ENCODE results near the gene KCNN3.

The KCNN3 gene

GRCh38 chr1:154859151-154859785, 10.8 kb downstream of the KCNN3 start:
- no peak for DNase-seq

GRCh38 chr1:154857441-154858215, 12.5 kb downstream of the KCNN3 start:
- DNase-seq = no peak

- no peak for DNase-seq
Measured at GRCh38 chr1:154857022-154857421, 13.1 kb downstream of the KCNN3 start.

GRCh38 chr1:154856544-154856943, 13.5 kb downstream of the KCNN3 start:
- no peak for DNase-seq

- no peak for DNase-seq
Measured at GRCh38 chr1:154856049-154856448, 14.0 kb downstream of the KCNN3 start.

- no peak for DNase-seq
Measured at GRCh38 chr1:154855186-154855851, 14.8 kb downstream of the KCNN3 start.

- DNase-seq = no peak
Measured at GRCh38 chr1:154852845-154853244, 17.2 kb downstream of the KCNN3 start.

- no peak for DNase-seq
Measured at GRCh38 chr1:154851392-154852177, 18.5 kb downstream of the KCNN3 start.

GRCh38 chr1:154849645-154850131, 20.4 kb downstream of the KCNN3 start:
- DNase-seq = no peak

- DNase-seq = peak; percentile 33
Measured at GRCh38 chr1:154848983-154849382, 21.1 kb downstream of the KCNN3 start.

GRCh38 chr1:154847891-154848290, 22.2 kb downstream of the KCNN3 start:
- DNase-seq = no peak

GRCh38 chr1:154846565-154847442, 23.3 kb downstream of the KCNN3 start:
- DNase-seq = no peak

GRCh38 chr1:154845879-154846278, 24.2 kb downstream of the KCNN3 start:
- no peak for DNase-seq

- no peak for DNase-seq
Measured at GRCh38 chr1:154845174-154845573, 24.9 kb downstream of the KCNN3 start.

- no peak for DNase-seq
Measured at GRCh38 chr1:154844297-154844681, 25.8 kb downstream of the KCNN3 start.

- DNase-seq = no peak
Measured at GRCh38 chr1:154843636-154844296, 26.3 kb downstream of the KCNN3 start.

- no peak for DNase-seq
Measured at GRCh38 chr1:154842635-154843034, 27.4 kb downstream of the KCNN3 start.

GRCh38 chr1:154841384-154841783, 28.7 kb downstream of the KCNN3 start:
- no peak for DNase-seq

- DNase-seq = no peak
Measured at GRCh38 chr1:154840269-154841176, 29.6 kb downstream of the KCNN3 start.

GRCh38 chr1:154839691-154840090, 30.4 kb downstream of the KCNN3 start:
- DNase-seq = no peak

Measured in NCI-H187 treated with DMSO at 0.1 percent for 48 hours (cell line).